IMR-90 (cell line): Measurements from ENCODE around the gene PLIN5. TPM values are rescaled to one million over a fixed set of nuclear protein-coding genes. Genes with fewer than 3 reads are reported as not detected.

Experiments
- ATAC-seq: fragments of 200-7000 bp; cut with Tn5 transposase; 2 replicates; pipeline ENCODE4 v1.9.1; 2020; ENCODE audit warnings: low read depth, mild to moderate bottlenecking, moderate library complexity
- BruUV-seq: library from RNA; stranded (reverse); fragments of 400-500 nt; replicated peaks from 2 replicates; lab custom pipeline; 2021; lab: Mats Ljungman, UMichigan
- CTCF ChIA-PET: fragments of 300-600 bp; formaldehyde crosslinking; extraction: SDS; loops from one replicate; lab custom pipeline; 2021; ENCODE audit warnings: antibody characterized with exemption; lab: Yijun Ruan, JAX
- POLR2A ChIA-PET: fragments of 300-600 bp; sonication (Branson Sonifier 250); formaldehyde crosslinking; loops from one replicate; lab custom pipeline; 2022; ENCODE audit warnings: antibody characterized with exemption; ENCODE audit not compliant: unreplicated experiment; lab: Charles Lee
- DNase-seq: peaks from one replicate; pipeline ENCODE4 v3.0.0; 2013
- H2AFZ ChIP-seq: replicated peaks from 2 replicates; pipeline ENCODE3; 2013; ENCODE audit warnings: low read length, mild to moderate bottlenecking; ENCODE audit not compliant: poor library complexity
- H2AK5ac ChIP-seq: 2 replicates; pipeline ENCODE4 v1.6.1; 2013; ENCODE audit warnings: low read depth, low read length, inconsistent platforms
- H2AK9ac ChIP-seq: replicated peaks from 2 replicates; pipeline ENCODE3; 2013; ENCODE audit warnings: mild to moderate bottlenecking, low read depth, low read length, moderate library complexity; ENCODE audit not compliant: poor library complexity
- H2BK120ac ChIP-seq: 2 replicates; pipeline ENCODE4 v1.6.1; 2013; ENCODE audit warnings: low read depth, low read length, inconsistent platforms
- H2BK15ac ChIP-seq: 3 replicates; pipeline ENCODE4 v1.6.1; 2013; ENCODE audit warnings: low read depth, low read length, inconsistent platforms
- H2BK20ac ChIP-seq: 2 replicates; pipeline ENCODE4 v1.6.1; 2013; ENCODE audit warnings: low read depth, mild to moderate bottlenecking, inconsistent platforms, low read length, moderate library complexity
- H2BK5ac ChIP-seq: 2 replicates; pipeline ENCODE4 v1.6.1; 2013; ENCODE audit warnings: mild to moderate bottlenecking, low read depth, low read length, inconsistent platforms; ENCODE audit not compliant: poor library complexity, severe bottlenecking
- H3K14ac ChIP-seq: replicated peaks from 2 replicates; pipeline ENCODE4 v1.6.1; 2013; ENCODE audit warnings: low read depth, low read length, inconsistent platforms
- H3K18ac ChIP-seq: 2 replicates; pipeline ENCODE4 v1.6.1; 2013; ENCODE audit warnings: low read depth, low read length, control low read depth
- H3K23ac ChIP-seq: 2 replicates; pipeline ENCODE4 v1.6.1; 2013; ENCODE audit warnings: low read depth, low read length, inconsistent platforms
- H3K27ac ChIP-seq: 2 replicates; pipeline ENCODE4 v1.5.1; 2013; ENCODE audit warnings: mild to moderate bottlenecking, control low read depth, low read length; ENCODE audit not compliant: insufficient read depth
- H3K27me3 ChIP-seq: 2 replicates; pipeline ENCODE4 v1.6.1; 2013; ENCODE audit warnings: low read length; ENCODE audit not compliant: control insufficient read depth, insufficient read depth
- H3K36me3 ChIP-seq: 2 replicates; pipeline ENCODE4 v1.6.1; 2013; ENCODE audit warnings: low read length, mixed read lengths; ENCODE audit not compliant: control insufficient read depth, insufficient read depth
- H3K4ac ChIP-seq: 2 replicates; pipeline ENCODE4 v1.6.1; 2013; ENCODE audit warnings: low read depth, low read length, inconsistent platforms
- H3K4me1 ChIP-seq: 2 replicates; pipeline ENCODE4 v1.6.1; 2013; ENCODE audit warnings: low read length, mixed read lengths; ENCODE audit not compliant: control insufficient read depth, insufficient read depth
- H3K4me2 ChIP-seq: 2 replicates; pipeline ENCODE4 v1.6.1; 2013; ENCODE audit warnings: low read depth, mild to moderate bottlenecking, control low read depth, low read length, moderate library complexity
- H3K4me3 ChIP-seq: 2 replicates; pipeline ENCODE4 v1.5.1; 2013; ENCODE audit warnings: low read depth, mild to moderate bottlenecking, control low read depth, low read length, moderate library complexity; ENCODE audit not compliant: insufficient read depth
- H3K56ac ChIP-seq: 2 replicates; pipeline ENCODE4 v1.6.1; 2013; ENCODE audit warnings: low read length, inconsistent platforms; ENCODE audit not compliant: insufficient read depth; ENCODE audit errors: extremely low read depth
- H3K79me1 ChIP-seq, 2 experiments: 2 replicates each; pipeline ENCODE4 v1.6.1; 2013; ENCODE audit warnings: low read length in 2 of 2, inconsistent platforms in 1 of 2, low read depth in 1 of 2
- H3K9ac ChIP-seq: 2 replicates; pipeline ENCODE4 v1.6.1; 2013; ENCODE audit warnings: low read depth, low read length, control low read depth
- H3K9me1 ChIP-seq: 2 replicates; pipeline ENCODE4 v1.6.1; 2013; ENCODE audit warnings: low read length, inconsistent platforms; ENCODE audit not compliant: insufficient read depth
- H3K9me3 ChIP-seq: 2 replicates; pipeline ENCODE4 v1.6.1; 2013; ENCODE audit warnings: low read length; ENCODE audit not compliant: control insufficient read depth, insufficient read depth
- H4K20me1 ChIP-seq: 2 replicates; pipeline ENCODE4 v1.6.1; 2013; ENCODE audit warnings: low read length, inconsistent platforms; ENCODE audit not compliant: insufficient read depth
- H4K5ac ChIP-seq: 2 replicates; pipeline ENCODE4 v1.6.1; 2013; ENCODE audit warnings: mild to moderate bottlenecking, low read depth, low read length, control low read depth
- H4K8ac ChIP-seq, 2 experiments: 2 replicates each; pipeline ENCODE4 v1.6.1; 2013; ENCODE audit warnings: low read depth in 2 of 2, low read length in 2 of 2, control low read depth in 1 of 2, inconsistent platforms in 1 of 2
- H4K91ac ChIP-seq: 2 replicates; pipeline ENCODE4 v1.6.1; 2013; ENCODE audit warnings: low read depth, low read length, inconsistent platforms; ENCODE audit not compliant: insufficient read depth
- BHLHE40 ChIP-seq: fragments of 150-350 bp; IDR thresholded peaks from 2 replicates; pipeline ENCODE4 v1.6.1; 2016; ENCODE audit warnings: mild to moderate bottlenecking, low read depth, low read length
- CEBPB ChIP-seq: IDR thresholded peaks from 2 replicates; pipeline ENCODE4 v1.6.1; 2012; ENCODE audit warnings: low read depth, low read length, improper control_type of control experiment
- CHD1 ChIP-seq: IDR thresholded peaks from 2 replicates; pipeline ENCODE4 v1.6.1; 2012; ENCODE audit warnings: low read depth, low read length, improper control_type of control experiment
- FOS ChIP-seq: fragments of 150-350 bp; IDR thresholded peaks from 2 replicates; pipeline ENCODE4 v1.6.1; 2016; ENCODE audit warnings: low read depth, low read length
- MAFK ChIP-seq: IDR thresholded peaks from 2 replicates; pipeline ENCODE4 v1.6.1; 2012; ENCODE audit warnings: low read depth, low read length, improper control_type of control experiment
- MXI1 ChIP-seq: IDR thresholded peaks from 2 replicates; pipeline ENCODE4 v1.6.1; 2012; ENCODE audit warnings: low read depth, mild to moderate bottlenecking, low read length, moderate library complexity, borderline replicate concordance
- NFE2L2 ChIP-seq: fragments of 150-350 bp; IDR thresholded peaks from 2 replicates; pipeline ENCODE4 v1.6.1; 2016; ENCODE audit warnings: low read depth, mild to moderate bottlenecking, low read length
- RAD21 ChIP-seq: IDR thresholded peaks from 2 replicates; pipeline ENCODE4 v1.6.1; 2012; ENCODE audit warnings: low read length, improper control_type of control experiment
- RCOR1 ChIP-seq: IDR thresholded peaks from 2 replicates; pipeline ENCODE4 v1.6.1; 2012; ENCODE audit warnings: mild to moderate bottlenecking, low read length, improper control_type of control experiment; ENCODE audit not compliant: insufficient replicate concordance
- RFX5 ChIP-seq: IDR thresholded peaks from 2 replicates; pipeline ENCODE4 v1.8.0; 2012; ENCODE audit warnings: low read depth, mild to moderate bottlenecking, low read length, moderate library complexity
- WGBS, 2 experiments: methylation state at CpG; one replicate each; pipeline versions ENCODE4 v1.1.5 to v1.1.7; 2013; ENCODE audit warnings: missing lambda C conversion rate in 2 of 2; ENCODE audit not compliant: insufficient read length in 1 of 2; ENCODE audit errors: extremely low coverage in 2 of 2; 5-methylcytosine and 5-hydroxymethylcytosine counted together
- dilution Hi-C: fragments of 300-500 bp; cut with HindIII; formaldehyde crosslinking; loops from one replicate; pipeline ENCODE4 v1.14.3; 2018; ENCODE audit warnings: low sequenced_read_pairs; ENCODE audit not compliant: unreplicated experiment
- in situ Hi-C: fragments of 300-500 bp; cut with MboI; formaldehyde crosslinking; loops from 3 replicates; pipeline ENCODE4 v1.14.3; 2019; ENCODE audit warnings: low sequenced_read_pairs, inconsistent platforms, mixed read lengths
- intact Hi-C: fragments of 100-400 bp; cut with micrococcal nuclease; formaldehyde crosslinking; loops from 2 replicates; pipeline ENCODE4 v1.10.0; 2022
- polyA plus RNA-seq, 3 experiments: library from polyadenylated mRNA; depleted of rRNA; stranded (reverse); fragments of >200 nt; gene quantifications; 2 replicates each; pipeline ENCODE4 v1.2.3, GENCODE V29; 2012; ENCODE audit warnings: low replicate concordance in 1 of 3
- total RNA-seq: library from RNA; depleted of rRNA; stranded (reverse); fragments of >200 nt; gene quantifications from 2 replicates; pipeline ENCODE4 v1.2.3, GENCODE V29; 2012
- TF ChIP-seq, protein P1 (sequence below): conservative IDR thresholded peaks from 2 replicates; pipeline ENCODE4 v1.5.1; 2012; ENCODE audit warnings: mild to moderate bottlenecking, low read depth, low read length, improper control_type of control experiment
- TF ChIP-seq, protein P2 (sequence below): fragments of 150-350 bp; IDR thresholded peaks from 2 replicates; pipeline ENCODE4 v1.6.1; 2016; ENCODE audit warnings: low read depth, mild to moderate bottlenecking, low read length, moderate library complexity, borderline replicate concordance

PLIN5 gene
- total and polyA plus RNA-seq, 2 of the 4 experiments (the other 2 are of a cell fraction), result not detected

DNA sequence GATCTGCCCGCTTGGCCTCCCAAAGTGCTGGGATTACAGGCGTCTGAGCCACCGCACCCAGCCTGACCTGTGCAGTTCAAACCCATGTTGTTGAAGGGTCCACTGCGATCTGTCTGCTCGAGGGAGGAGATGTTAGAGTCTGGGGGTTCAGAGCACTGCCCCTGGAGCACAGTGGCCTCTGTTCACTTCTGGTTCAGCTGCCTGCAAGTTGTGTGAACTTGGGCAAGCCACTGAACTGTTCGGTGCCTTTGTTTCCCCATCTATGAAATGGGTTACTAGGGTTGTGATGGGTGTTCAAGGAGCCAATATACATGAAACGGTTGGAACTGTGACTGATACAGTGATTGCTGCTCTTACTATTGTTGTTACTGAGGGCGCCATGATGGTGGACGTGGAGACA is 1.7 kb downstream of the PLIN5 start:
- no peak overlapping the region for H3K4me2 ChIP-seq
- intact Hi-C loops (no loop called here), in situ Hi-C loops (no loop called here), dilution Hi-C loops (no loop called here)
- H3K27me3 ChIP-seq, result peaks cover 48% of the 10 kb centered on the region
- no peak overlapping the region for H2AFZ ChIP-seq
- H2AK9ac ChIP-seq, result no peak overlapping the region
- no peaks in the 10 kb centered on the region for H3K9me3 ChIP-seq
- no peaks in the 10 kb centered on the region; the same call in 1 of the 2 replicates for H4K20me1 ChIP-seq
- H3K56ac ChIP-seq, result no peak overlapping the region
- H2BK15ac ChIP-seq, result no peak overlapping the region
- H4K8ac ChIP-seq, result no peak overlapping the region
- no peak overlapping the region for H2BK5ac ChIP-seq
- no peak overlapping the region for H4K91ac ChIP-seq
- H2BK20ac ChIP-seq, result no peak overlapping the region
- H3K9me1 ChIP-seq, result no peaks in the 10 kb centered on the region
- no peak overlapping the region for H2AK5ac ChIP-seq
- H3K18ac ChIP-seq, result no peak overlapping the region
- H3K27ac ChIP-seq, result no peak overlapping the region
- H3K14ac ChIP-seq, result no peak overlapping the region
- BruUV-seq, result no TSS peak
- POLR2A ChIA-PET, result no interaction called here
- no peak overlapping the region for H3K9ac ChIP-seq
- no peak overlapping the region for H3K4me3 ChIP-seq
- no peak for TF ChIP-seq RFX5
- TF ChIP-seq FOS, result no peak
- no peak for TF ChIP-seq MXI1
- TF ChIP-seq, protein P1, sequence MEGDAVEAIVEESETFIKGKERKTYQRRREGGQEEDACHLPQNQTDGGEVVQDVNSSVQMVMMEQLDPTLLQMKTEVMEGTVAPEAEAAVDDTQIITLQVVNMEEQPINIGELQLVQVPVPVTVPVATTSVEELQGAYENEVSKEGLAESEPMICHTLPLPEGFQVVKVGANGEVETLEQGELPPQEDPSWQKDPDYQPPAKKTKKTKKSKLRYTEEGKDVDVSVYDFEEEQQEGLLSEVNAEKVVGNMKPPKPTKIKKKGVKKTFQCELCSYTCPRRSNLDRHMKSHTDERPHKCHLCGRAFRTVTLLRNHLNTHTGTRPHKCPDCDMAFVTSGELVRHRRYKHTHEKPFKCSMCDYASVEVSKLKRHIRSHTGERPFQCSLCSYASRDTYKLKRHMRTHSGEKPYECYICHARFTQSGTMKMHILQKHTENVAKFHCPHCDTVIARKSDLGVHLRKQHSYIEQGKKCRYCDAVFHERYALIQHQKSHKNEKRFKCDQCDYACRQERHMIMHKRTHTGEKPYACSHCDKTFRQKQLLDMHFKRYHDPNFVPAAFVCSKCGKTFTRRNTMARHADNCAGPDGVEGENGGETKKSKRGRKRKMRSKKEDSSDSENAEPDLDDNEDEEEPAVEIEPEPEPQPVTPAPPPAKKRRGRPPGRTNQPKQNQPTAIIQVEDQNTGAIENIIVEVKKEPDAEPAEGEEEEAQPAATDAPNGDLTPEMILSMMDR, result no peak
- TF ChIP-seq MAFK, result no peak
- TF ChIP-seq BHLHE40, result no peak
- TF ChIP-seq RCOR1, result no peak
- TF ChIP-seq, protein P2, sequence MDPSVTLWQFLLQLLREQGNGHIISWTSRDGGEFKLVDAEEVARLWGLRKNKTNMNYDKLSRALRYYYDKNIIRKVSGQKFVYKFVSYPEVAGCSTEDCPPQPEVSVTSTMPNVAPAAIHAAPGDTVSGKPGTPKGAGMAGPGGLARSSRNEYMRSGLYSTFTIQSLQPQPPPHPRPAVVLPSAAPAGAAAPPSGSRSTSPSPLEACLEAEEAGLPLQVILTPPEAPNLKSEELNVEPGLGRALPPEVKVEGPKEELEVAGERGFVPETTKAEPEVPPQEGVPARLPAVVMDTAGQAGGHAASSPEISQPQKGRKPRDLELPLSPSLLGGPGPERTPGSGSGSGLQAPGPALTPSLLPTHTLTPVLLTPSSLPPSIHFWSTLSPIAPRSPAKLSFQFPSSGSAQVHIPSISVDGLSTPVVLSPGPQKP, result no peak
- no peak for TF ChIP-seq CEBPB
- TF ChIP-seq RAD21, result no peak
- no peak for TF ChIP-seq CHD1
- no peak for TF ChIP-seq NFE2L2
- no peak overlapping the region for H3K23ac ChIP-seq
- no peaks in the 10 kb centered on the region; the same call in 1 of the 2 replicates for H3K4me1 ChIP-seq
- CTCF ChIA-PET, result interaction anchor here (0.5 kb wide), 1 partner anchor 32 kb away, joined by 3 read pairs; no protein-coding TSS in a partner anchor
- H3K4ac ChIP-seq, result no peak overlapping the region
- H4K5ac ChIP-seq, result no peak overlapping the region
- no peaks in the 10 kb centered on the region for H3K36me3 ChIP-seq
- H3K79me1 ChIP-seq, result no peaks in the 10 kb centered on the region
- 85% methylated on average over 3 of the region's 9 CpGs; no CpG with 5 or more reads in 1 of the 2 experiments for WGBS, 2 experiments
- H2BK120ac ChIP-seq, result no peak overlapping the region
- DNase-seq (no peak), ATAC-seq (no peak)
